GM12874 (cell line): ENCODE data around the gene RASSF4.

Source experiments
- TF ChIP-seq, protein P1 (sequence below): IDR thresholded peaks from 2 replicates; pipeline ENCODE4 v1.5.1; 2011; ENCODE audit warnings: low read depth, mild to moderate bottlenecking, control low read depth, low read length, moderate library complexity; ENCODE audit not compliant: insufficient read depth

Gene RASSF4

DNA sequence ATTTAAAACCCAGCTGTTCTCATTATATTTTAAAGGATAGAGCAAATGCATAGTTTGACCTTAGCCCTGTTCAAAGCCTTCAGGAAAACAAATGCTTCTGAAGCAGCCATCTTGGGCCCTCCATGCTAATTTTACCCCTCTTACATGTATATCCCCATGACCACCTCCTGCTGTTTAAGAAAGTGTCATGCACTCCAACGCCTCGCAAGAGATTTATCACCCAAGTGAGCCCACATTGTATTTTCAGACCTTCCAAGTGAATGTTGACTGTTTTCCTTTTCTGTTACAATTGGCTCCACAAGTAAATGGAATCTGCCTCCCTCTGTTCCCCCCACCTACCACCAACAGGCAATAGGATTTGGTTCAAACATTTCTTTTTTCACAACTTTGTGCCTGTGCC, 43.2 kb upstream of the RASSF4 start:
- TF ChIP-seq, protein P1, sequence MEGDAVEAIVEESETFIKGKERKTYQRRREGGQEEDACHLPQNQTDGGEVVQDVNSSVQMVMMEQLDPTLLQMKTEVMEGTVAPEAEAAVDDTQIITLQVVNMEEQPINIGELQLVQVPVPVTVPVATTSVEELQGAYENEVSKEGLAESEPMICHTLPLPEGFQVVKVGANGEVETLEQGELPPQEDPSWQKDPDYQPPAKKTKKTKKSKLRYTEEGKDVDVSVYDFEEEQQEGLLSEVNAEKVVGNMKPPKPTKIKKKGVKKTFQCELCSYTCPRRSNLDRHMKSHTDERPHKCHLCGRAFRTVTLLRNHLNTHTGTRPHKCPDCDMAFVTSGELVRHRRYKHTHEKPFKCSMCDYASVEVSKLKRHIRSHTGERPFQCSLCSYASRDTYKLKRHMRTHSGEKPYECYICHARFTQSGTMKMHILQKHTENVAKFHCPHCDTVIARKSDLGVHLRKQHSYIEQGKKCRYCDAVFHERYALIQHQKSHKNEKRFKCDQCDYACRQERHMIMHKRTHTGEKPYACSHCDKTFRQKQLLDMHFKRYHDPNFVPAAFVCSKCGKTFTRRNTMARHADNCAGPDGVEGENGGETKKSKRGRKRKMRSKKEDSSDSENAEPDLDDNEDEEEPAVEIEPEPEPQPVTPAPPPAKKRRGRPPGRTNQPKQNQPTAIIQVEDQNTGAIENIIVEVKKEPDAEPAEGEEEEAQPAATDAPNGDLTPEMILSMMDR = no peak

DNA sequence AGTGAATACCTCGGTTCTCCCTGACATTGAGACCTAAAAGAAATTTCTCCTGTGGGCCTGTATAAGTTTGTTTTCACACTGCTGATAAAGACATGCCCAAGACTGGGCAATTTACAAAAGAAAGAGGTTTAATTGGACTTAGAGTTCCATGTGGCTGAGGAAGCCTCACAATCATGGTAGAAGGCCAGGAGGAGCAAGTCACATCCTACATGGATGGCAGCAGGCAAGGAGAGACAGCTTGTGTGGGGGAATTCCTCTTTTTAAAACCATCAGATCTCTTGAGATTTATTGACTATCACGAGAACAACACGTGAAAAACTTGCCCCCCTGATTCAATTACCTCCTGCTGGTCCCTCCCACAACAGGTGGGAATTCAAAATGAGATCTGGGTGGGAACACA, 41.8 kb upstream of the RASSF4 start:
- TF ChIP-seq, protein P1 = no peak

DNA sequence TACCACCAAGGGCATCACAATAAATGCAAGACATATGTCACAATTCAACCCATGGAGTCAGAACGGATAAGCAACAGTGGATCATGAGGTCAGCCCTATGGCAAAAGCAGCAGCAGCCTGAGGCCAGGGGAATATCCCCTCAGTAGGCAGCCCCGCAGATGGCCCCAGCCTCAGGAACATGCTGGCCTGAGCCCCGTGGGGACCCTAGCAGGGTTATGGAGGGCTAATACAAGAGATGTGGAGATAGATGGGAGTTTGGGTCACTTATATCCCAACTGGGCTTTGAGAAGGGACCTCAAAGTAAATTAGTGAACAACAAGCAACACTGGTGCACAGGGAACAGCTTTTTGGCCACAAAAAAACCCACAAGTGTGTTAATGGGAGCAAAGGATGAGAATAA, 39.4 kb upstream of the RASSF4 start:
- TF ChIP-seq, protein P1 = no peak

DNA sequence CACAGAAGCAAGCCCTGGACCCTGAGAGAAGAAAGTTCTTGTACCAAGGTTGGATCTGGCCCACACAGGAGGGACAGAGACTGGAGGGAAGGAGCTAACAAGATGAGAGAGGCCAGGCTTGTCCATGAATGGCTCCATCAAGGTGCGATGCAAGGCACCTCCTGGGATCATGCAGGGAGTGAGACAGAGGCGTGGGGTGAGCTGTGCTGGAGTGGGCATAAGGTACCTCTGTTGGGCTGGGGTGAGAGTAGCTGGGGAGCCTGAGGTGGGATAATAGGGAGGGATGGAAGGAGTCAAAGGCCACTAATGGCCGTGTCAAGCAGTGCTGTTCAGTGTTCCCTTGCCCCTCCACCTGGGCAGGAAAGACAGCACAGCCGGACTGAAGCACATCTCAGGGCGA, 38.5 kb upstream of the RASSF4 start:
- TF ChIP-seq, protein P1 = no peak

DNA sequence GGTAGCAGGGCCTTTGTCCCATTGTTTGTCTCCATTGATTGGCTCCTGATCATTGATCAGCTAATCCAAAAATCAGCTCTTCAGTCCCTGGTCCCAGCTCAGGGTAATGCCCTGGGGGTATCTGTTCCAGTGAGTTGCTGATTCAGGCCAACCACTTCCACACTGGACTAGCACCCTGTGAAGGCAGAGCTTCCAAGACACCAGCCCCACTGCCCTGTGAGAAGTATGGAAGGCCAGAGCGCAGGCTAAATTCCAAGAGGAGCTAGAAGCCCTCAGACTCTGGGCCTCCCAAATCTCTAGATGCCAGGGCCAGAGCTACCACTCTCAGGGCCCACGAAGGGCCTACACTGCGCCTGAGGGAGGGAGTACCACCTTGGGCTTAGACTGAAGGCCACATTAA, 38.1 kb upstream of the RASSF4 start:
- TF ChIP-seq, protein P1 = no peak

DNA sequence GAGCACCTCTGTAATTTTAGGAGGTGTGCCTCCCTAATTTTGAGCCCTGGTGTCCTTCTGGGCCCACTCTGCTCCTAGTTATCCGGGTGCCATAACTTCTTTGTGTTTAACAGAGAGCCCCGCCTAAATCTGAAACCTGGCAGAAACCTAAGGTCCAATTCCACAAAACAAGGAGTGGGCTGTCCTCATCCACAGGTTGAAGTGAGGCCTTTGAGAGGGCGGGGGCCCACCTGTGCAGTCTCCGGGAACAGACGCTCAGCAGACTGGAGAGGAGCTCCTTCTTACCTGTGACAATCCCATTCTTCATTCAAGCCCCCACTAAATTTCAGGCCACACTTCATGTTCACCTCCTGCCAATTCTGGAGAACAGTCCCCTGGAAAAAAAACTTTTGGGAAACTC, 37.6 kb upstream of the RASSF4 start:
- TF ChIP-seq, protein P1 = no peak

DNA sequence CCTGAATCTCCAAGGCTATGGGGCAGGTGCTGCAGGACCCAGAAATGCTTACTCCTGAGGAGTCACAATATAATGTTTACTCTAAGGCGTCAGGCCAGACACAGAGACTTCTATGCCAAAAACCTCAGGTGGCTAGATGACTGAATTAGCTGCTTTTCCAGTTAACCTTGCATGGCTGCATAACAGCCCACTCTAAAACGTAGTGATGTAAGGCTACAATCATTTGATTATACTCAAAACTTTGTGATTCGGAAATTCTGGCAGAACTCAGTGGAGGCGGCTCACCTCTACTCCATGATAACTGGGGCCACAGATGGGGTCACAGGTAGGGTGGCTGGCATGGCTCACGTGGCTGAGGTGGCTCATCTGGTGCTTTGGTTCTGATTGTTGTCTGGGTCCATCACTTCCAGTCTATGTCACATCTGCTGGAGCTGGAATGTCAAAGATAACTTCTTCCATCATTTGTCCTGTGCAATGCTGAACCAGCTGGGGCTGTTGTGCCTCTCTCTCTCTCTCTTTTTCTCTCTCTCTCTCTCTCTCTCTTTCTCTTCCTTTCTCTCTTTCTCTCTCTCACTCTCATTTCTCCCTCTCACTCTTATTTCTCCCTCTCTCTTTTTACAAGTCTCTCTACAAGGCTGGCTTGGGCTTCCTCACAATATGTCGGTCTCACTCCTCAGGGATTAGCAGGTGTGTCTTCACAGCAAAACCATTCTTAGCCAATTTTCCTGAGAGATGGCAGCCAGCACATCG, 36.6 kb upstream of the RASSF4 start:
- TF ChIP-seq, protein P1 = no peak
